ENCODE results near the gene CCDC69.
A peak's percentile ranks its signal among the peaks of the same experiment; 100 is the strongest.
"Not testable (repeated sequence)": the region's sequence is repeated elsewhere in the genome, so short reads cannot be mapped to it uniquely, and the experiment has no call there.

CCDC69 gene

DNA sequence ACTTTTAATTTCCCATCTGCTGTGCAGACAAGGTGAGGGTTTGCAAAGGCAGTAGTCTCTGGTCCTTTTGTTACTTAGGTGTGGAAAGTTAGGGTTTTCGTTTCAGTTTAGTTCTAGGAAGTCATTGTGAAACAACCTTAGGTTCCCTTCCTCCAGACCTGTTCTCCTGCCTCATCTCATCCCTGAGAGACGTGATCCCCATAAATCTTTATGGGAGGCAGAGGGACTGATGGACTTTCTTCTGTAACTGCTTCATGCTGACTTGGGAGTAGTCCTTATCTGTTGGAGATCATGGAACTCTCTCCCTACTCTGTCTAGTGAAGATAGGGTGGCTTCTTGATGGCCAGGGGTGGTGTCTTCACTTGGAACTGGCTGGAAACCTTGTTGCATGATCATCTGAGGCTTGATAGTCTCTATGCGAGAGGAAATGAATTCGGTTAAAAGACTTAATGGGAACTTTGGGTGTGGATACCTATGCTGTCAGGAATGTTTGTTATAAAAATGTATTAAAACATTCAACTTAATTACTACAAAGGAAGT is 21.9 kb upstream of the CCDC69 start:
- DNase-seq: no peak

- DNase-seq: no peak
Measured at GRCh38 chr5:151244206-151244605, 20.3 kb upstream of the CCDC69 start.

GRCh38 chr5:151243564-151243963 is 19.7 kb upstream of the CCDC69 start:
- DNase-seq: no peak

DNA sequence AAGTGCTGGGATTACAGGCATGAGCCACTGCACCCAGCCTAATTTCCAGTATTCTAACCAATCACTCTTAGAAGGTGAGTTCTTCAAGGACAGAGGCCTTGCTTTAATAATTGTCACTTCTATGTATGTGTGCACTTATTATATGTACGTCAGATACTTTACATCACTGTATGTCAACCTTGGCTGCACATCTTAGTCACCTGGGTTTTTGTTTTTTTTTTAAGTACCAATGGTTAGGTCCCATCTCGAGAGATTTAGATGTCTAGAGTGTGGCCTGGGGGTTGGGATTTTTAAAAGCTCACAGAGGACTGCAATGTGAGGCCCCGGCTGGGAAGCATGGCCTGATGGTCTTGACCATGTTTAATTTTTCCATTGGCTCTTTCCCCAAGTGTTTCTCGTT is 19.2 kb upstream of the CCDC69 start:
- DNase-seq: no peak

GRCh38 chr5:151240924-151241635 is 17.2 kb upstream of the CCDC69 start:
- DNase-seq: no peak

DNA sequence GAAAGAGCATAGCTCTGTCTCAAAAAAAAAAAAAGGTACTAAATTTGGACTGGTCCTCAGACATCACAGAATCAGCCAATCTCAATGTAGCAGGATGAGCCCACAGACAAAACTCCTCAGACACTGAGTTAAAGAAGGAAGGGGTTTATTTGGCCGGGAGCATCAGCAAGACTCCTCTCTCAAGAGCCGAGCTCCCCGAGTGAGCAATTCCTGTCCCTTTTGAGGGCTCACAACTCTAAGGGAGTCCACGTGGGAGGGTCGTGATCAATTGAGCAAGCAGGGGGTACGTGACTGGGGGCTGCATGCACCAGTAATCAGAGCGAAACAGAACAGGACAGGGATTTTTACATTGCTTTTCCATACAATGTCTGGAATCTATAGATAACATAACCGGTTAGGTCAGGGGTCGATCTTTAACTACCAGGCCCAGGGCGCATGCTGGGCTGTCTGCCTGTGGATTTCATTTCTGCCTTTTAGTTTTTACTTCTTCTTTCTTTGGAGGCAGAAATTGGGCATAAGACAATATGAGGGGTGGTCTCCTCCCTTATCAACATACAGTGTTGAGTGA is 16.5 kb upstream of the CCDC69 start:
- DNase-seq: not testable (repeated sequence)

GRCh38 chr5:151239237-151239861 is 15.5 kb upstream of the CCDC69 start:
- DNase-seq: peak in 34 of 51 donors; percentile 7 to 69 (median 36)

GRCh38 chr5:151238303-151238741 is 14.4 kb upstream of the CCDC69 start:
- no peak for DNase-seq

DNA sequence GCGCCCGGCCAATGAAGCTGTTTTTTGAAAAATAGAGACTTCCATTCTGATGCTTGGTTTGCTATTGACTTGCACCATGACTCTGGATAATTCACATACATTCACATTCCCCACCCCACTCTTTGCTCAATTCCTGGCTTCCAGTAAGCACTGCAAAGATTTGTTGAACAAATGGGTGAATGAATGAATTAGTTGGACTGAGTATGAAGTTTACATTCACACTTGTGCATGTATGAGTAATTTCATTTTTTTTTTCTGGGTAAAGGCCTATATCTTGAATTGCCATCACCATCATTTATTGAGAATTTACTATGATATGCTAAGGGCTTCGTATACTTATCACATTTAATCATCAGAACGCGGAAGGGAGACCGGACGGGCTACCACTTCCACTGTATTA is 13.8 kb upstream of the CCDC69 start:
- DNase-seq: no peak

DNA sequence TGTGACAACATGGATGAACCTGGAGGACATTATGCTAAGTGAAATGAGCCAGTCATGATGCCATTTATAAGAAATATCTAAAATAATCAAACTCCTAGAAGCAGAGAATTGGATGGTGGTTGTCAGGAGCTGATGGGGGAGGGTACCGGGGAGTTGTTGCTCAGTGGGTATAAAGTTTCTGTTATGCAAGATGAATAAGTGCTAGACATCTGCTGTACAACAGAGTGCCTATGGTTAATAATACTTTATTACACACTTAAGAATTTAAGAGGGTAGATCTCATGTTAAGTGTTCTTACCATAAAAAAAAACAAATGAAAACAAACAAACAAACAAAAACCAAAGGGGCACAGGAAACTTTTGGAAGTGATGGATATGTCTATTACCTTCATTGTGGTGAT is 13.0 kb upstream of the CCDC69 start:
- no peak for DNase-seq

- DNase-seq: not testable (repeated sequence)
Measured at GRCh38 chr5:151235239-151235571, 11.3 kb upstream of the CCDC69 start.

DNA sequence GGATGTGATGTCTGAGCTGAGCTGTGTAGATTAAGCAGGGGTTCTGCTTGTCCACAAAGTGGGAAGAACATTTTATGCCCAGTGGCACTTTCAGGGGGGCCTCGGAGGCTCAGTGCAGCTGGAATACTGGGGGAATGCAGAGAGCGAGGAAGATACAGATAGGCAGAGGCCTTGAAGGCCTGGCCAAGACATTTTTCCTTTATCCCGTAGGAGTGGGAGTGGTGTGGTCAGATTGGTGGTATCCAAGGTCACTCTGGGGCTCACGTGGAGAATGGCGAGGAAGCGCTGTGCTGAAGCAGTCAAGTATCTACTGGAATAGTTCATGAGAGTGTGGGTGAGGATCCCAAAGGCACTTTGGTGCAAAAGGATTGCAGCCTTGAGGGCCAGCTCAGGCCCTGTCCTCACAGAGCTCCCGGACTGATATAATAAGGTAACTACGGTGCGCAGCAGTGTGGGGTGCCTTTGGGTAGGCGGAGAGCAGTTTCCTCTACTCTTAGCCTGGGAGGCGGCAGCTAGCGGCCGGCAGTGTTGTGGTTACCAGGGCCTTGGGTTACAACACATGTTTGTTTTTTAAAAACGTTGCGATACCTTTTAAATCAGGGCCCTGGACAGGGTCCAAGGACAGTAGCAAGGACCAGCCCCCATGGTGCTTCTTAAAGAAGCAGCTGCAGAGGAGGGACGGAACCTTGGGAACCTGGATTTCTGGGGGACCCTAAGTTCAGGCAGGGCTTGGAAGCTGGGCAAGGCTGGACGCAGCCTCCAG is 10.8 kb upstream of the CCDC69 start:
- DNase-seq: no peak

DNA sequence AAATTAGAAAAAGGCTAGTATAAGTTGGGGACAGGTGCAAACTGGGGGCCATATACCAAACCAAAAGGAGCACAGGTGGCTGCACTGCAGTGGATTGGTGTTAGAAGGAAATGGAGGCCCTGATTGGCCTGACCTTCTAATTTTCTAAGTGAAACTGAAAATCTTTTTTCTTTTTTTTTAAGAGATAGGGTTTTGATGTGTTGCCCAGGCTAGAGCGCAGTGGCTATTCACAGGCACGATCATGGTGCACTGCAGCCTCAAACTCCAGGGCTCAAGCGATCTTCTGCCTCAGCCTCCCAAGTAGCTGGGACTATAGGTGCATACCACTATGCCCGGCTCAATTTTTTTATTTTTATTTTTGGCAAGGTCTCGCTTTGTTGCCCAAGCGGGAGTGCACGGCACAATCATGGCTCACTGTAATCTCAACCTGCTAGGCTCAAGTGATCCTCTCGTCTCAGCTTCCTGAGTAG is 9.8 kb upstream of the CCDC69 start:
- no peak for DNase-seq

DNA sequence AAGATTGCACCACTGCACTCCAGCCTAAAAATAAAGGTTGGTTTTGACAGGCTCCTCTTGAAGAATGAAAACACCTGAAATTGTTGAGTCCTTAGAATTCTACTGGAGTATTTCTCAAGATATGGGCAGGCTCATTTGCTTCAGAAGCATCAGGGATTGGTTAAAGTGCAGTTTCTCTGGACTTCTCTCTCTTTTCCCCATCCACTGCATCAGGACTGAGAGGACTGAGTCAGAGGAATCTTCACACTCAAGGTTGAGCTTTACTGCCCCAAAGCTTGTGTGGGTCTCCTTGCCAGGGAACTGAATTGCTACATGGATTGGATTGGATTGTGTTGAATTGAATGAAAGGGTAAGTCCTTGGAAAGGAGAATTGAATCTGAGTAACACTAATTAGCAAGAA is 7.5 kb upstream of the CCDC69 start:
- no peak for DNase-seq

GRCh38 chr5:151230048-151230680 is 6.3 kb upstream of the CCDC69 start:
- DNase-seq: no peak

DNA sequence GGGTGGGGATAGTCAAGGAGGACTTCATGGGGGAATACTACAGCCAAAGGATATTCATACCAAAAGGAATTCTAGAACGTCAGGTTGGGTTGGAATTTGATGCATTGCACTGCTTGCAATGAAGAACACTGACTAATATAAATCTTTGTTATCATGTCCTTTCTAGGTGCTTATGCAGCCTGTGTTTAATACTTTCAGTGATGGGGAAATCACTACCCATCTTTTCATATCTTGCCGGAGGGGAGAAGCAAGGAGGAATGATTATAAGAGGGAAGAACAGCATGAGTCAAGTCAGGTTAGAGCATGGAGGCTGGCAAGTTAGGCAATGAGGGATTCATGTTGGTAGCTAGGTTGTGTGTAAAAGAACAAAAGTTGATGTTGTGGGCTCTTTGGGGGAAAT is 5.1 kb upstream of the CCDC69 start:
- no peak for DNase-seq

DNA sequence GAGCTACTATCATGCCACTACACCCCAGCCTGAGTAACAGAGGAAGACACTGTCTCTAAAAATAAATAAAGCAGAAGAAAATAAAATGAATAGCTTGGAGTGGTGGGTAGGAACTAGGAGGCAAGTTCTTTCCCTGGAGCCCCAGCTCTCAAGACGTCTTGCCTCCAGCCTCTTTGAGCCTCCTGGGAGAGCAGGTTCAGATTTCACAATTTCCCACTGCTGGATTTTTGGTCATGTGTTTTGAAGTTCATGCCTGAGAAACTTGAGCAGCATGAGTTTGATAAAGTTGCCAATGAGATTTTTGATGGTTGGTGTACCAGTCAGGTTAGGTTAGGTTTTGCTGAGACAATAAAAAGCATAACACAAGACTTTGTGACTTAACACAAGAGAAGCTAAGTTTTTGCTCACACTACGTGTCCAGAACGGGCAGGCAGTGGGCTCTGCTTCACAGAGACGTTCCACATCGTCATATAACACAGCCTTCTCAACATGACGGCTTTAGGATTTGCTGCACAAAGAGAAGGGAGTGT is 4.1 kb upstream of the CCDC69 start:
- DNase-seq: no peak

DNA sequence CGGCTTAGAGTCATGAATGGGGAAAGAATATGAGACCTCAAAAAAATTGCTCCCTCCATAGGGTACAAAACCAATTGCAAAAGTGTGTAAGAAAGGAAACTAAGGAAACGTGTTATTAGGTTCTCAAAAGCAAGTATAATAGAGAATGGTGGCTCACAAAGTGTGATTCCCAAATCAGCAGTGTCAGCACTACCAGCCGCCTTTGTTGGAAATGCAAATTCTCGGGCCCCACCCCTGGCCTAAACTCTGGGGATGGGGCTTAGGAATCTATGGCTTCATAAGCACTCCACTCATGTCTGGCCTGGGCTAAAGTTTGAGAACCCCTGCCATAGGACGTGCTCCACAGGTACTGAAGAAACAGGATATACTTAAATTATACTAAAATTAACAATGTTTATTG is 1.6 kb upstream of the CCDC69 start:
- DNase-seq: no peak

DNA sequence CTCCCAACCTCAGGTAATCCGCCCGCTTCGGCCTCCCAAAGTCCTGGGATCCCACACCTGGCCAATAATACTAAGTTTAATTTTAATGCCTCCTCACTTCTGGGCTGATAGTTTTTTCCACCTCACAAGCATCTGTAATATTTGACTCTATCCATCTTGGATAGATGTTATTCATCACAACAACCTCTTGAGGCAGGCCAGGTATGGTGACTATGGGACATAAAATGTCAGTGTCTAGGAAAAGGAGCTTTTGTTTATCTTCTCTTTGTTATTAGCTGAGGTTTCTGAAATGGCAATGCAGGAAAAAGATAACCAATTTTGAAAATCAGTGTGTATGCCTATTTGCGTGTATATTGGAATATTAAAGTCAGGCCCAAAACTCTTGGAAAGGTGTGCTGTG is 1.2 kb upstream of the CCDC69 start:
- no peak for DNase-seq

- no peak for DNase-seq
Measured at GRCh38 chr5:151224372-151224771, 480 bp upstream of the CCDC69 start.

- DNase-seq: peak in 2 of 51 donors; percentile 5 to 16
Measured at GRCh38 chr5:151222790-151223446, 974 bp downstream of the CCDC69 start.
